Memory B cell (primary cell): ENCODE data around the gene TUBB8.
"Not testable (repeated sequence)": the region's sequence is repeated elsewhere in the genome, so short reads cannot be mapped to it uniquely, and the experiment has no call there.

Source experiments
- ATAC-seq: fragments of 150-1000 bp; cut with Tn5 transposase; 2 replicates; pipeline ENCODE4 v1.10.0; 2021; ENCODE audit warnings: low read depth, mild to moderate bottlenecking, moderate library complexity
- DNase-seq, 2 donors: peaks; one replicate each; pipeline ENCODE4 v3.0.0; 2022; ENCODE audit warnings: low spot score in 2 of 2
- H3K27ac Mint-ChIP-seq: one replicate; pipeline ENCODE4 v1.8.0; 2022; ENCODE audit warnings: mild to moderate bottlenecking, moderate library complexity, mixed read lengths
- H3K27me3 Mint-ChIP-seq: one replicate; pipeline ENCODE4 v1.8.0; 2022; ENCODE audit warnings: mixed read lengths
- H3K36me3 Mint-ChIP-seq: one replicate; pipeline ENCODE4 v1.8.0; 2022; ENCODE audit warnings: mild to moderate bottlenecking, mixed read lengths
- H3K4me1 Mint-ChIP-seq: one replicate; pipeline ENCODE4 v1.8.0; 2022; ENCODE audit warnings: mixed read lengths
- H3K4me3 Mint-ChIP-seq: one replicate; pipeline ENCODE4 v1.8.0; 2022; ENCODE audit warnings: mild to moderate bottlenecking, moderate library complexity, mixed read lengths
- H3K9me3 Mint-ChIP-seq: one replicate; pipeline ENCODE4 v1.8.0; 2022; ENCODE audit warnings: mixed read lengths

TUBB8 gene

DNA sequence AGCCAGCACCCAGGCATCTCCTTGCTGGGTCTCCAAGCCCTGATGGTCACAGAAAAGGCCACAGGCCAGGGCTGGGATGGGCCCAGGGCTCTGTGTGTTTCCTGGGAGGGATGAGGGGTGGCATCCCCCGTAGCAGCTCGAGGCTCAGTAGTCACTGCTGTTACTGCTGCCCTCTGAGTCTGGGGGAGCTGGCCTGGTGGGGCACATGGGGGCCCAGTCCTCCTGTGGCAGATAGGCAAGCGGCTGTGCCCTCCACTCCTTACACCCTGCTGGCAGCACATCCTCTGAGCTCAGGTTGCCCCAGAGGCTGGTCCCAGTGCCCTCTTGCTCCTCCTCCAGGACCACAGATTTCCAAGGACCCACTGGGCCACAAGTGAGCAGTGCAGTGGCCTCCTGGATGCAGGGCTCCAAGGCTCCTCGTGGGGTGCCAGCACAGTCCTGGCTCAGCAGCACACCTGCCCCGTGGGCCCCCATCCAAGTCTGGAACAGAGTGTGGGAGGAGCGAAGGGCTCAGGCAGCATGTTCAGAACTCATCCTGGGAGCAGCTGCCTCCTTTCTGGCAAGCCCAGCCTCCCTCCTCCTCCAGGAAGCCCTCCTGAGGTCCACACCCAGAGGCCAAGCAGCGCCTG is 31.5 kb upstream of the TUBB8 start:
- ATAC-seq, result no peak
- no peaks in the 10 kb centered on the region for H3K4me1 Mint-ChIP-seq
- no peak for DNase-seq
- H3K27ac Mint-ChIP-seq, result no peak overlapping the region
- H3K27me3 Mint-ChIP-seq, result peaks cover 22% of the 10 kb centered on the region
- no peaks in the 10 kb centered on the region for H3K36me3 Mint-ChIP-seq
- no peaks in the 10 kb centered on the region for H3K9me3 Mint-ChIP-seq
- H3K4me3 Mint-ChIP-seq, result no peak overlapping the region

DNA sequence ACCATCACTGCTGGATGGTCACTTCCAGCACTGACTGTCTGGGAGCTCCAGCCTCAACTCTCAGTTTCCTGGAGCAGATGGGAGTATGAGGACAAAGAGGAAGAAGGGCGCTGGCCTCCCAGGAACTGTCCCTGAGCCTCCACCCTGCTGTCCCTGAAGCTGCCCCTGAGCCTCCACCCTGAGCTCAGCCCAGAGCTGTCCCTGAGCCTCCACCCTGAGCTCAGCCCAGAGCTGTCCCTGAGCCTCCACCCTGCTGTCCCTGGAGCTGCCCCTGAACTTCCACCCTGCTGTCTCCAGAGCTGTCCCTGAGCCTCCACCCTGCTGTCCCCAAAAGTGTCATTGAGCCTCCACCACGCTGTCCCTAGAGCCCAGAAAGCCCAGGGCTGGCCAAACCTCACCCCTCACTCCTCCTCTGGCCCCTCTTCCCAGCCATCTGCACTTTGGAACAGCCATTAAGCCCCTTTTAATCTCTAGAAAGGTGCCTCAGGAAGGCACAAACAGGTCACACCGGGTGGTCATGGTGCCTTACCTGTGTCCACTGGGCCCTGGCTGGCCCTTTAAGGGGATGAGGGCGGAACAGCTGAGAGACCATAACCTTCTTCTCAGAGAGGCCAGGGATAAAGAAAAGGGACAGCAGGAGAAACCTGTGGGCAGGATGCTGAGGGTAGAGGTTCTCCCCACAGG is 30.6 kb upstream of the TUBB8 start:
- no peak for ATAC-seq
- Mint-ChIP-seq H3K27ac (no peak overlapping the region), H3K4me1 (no peaks in the 10 kb centered on the region), H3K9me3 (no peaks in the 10 kb centered on the region), H3K27me3 (peaks cover 22% of the 10 kb centered on the region), H3K36me3 (no peaks in the 10 kb centered on the region), H3K4me3 (no peak overlapping the region)
- DNase-seq, result no peak

DNA sequence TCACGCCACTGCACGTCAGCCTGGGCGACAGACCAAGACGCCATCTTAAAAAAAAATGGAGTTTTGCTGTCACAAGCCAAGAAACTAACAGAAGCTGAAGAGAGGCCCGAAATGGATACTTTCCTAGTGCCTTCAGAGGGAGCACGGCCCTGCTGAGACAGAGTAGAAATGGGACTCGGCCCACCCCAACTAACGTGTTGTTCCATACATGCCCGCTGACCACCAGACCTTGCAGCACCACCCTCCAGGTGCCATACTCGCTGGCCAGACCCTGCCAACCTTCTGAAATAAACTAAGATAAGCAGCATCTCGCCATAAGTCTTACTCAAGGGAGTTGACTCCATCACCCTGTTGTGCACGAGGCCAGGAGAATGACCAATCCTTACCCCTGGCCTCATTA is 29.5 kb upstream of the TUBB8 start:
- no peaks in the 10 kb centered on the region for H3K9me3 Mint-ChIP-seq

DNA sequence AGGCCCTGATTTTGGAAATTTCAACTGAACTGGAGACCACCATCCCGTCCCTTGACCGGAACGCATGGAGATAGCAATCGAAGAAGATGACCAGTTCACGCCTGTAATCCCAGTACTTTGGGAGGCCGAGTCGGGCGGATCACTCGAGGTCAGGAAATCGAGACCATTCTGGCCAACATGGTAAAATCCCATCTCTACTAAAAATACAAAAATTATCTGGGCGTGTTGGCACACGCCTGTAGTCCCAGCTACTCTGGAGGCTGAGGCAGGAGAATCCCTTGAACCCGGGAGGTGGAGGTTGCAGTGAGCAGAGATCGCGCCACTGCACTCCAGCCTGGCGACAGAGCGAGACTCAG is 25.1 kb upstream of the TUBB8 start:
- not testable (repeated sequence) for H3K36me3 Mint-ChIP-seq, H3K27me3 Mint-ChIP-seq

More for the DNA sequence above, 29.5 kb upstream of the TUBB8 start:
- no peak overlapping the region for H3K27ac Mint-ChIP-seq
- ATAC-seq (no peak), DNase-seq (no peak)
- no peak overlapping the region for H3K4me3 Mint-ChIP-seq
- H3K4me1 Mint-ChIP-seq, result no peaks in the 10 kb centered on the region
- no peaks in the 10 kb centered on the region for H3K36me3 Mint-ChIP-seq
- peaks cover 18% of the 10 kb centered on the region for H3K27me3 Mint-ChIP-seq

DNA sequence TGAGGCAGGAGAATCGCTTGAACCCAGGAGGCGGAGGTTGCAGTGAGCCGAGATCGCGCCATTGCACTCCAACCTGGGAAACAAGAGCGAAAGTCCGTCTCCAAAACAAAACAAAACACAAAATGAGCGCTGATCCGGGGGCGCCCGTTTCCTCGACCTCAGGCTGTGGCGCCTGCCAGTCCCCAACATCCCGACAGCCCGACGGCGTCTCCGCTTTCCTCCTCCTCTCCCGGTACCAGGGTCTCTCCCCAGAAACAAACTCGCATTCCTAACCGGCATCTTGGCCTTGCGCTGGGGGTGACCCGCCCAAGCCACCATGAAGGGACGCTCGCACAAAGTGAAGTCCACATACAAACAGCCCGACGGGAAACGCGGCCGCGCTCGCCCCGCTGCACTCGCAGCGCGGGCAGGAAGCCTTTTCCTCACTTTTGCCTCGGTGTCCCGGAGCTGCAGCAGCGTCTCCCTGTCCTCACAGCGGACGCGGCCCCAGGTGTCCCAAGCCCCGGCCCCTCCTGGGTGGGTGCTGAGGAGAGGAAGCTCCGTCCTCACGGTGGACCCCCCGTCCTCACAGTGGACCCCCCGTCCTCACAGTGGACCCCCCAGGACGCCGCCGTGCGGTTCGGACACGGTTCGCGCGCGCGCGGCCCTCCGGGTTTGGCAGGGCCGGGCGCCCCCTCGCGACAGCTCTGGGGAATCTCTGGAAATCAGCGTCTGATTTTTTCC is 24.6 kb upstream of the TUBB8 start:
- H3K9me3 Mint-ChIP-seq, H3K27ac Mint-ChIP-seq, H3K27me3 Mint-ChIP-seq, ATAC-seq, H3K36me3 Mint-ChIP-seq, H3K4me1 Mint-ChIP-seq: not testable (repeated sequence)
- H3K4me3 Mint-ChIP-seq, result peak overlapping the region; percentile 52
- peak in 1 of 2 donors; percentile 32 for DNase-seq

More for the DNA sequence above, 25.1 kb upstream of the TUBB8 start:
- DNase-seq, ATAC-seq, H3K27ac Mint-ChIP-seq, H3K9me3 Mint-ChIP-seq, H3K4me1 Mint-ChIP-seq: not testable (repeated sequence)
- H3K4me3 Mint-ChIP-seq, result peak overlapping the region; percentile 52

DNA sequence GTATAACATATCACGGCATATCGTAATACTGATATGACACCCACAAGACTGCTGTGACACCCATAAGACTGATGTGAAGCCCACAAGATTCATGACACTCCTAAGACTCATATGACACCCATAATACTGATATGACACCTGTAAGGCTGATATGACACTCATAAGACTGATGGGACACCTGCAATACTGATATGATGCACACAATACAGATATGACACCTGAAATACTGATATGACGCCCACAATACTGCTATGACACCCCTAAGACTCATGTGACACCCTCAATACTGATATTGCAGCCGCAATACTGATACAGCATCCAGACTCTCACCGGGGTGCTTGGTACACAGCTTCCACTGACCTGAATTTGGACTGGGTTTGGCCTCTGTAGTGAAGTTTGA is 19.1 kb upstream of the TUBB8 start:
- H3K9me3 Mint-ChIP-seq, H3K27me3 Mint-ChIP-seq, H3K4me1 Mint-ChIP-seq, ATAC-seq, H3K4me3 Mint-ChIP-seq, H3K27ac Mint-ChIP-seq, DNase-seq, H3K36me3 Mint-ChIP-seq: not testable (repeated sequence)

DNA sequence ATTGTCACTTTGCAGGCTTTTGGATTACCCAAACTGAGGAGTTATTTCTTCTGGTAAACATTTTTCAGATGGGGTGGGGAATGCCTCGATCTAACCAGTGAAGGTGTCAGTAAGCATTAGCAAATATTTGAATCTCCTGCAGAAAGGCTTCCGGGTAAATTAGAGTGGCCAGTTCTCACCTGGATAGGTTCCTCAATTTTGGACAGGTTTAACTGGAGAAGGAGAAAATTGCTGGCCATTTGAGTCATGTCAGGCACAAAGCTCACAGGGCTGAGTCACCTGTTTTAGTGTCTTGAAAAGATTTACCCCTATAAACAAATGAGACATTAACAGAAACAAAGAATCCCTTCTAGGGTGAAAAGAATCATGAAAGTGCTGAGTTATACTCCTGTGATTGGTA is 830 bp upstream of the TUBB8 start:
- not testable (repeated sequence) for H3K27me3 Mint-ChIP-seq, DNase-seq, H3K36me3 Mint-ChIP-seq, ATAC-seq, H3K4me1 Mint-ChIP-seq, H3K4me3 Mint-ChIP-seq, H3K9me3 Mint-ChIP-seq, H3K27ac Mint-ChIP-seq

DNA sequence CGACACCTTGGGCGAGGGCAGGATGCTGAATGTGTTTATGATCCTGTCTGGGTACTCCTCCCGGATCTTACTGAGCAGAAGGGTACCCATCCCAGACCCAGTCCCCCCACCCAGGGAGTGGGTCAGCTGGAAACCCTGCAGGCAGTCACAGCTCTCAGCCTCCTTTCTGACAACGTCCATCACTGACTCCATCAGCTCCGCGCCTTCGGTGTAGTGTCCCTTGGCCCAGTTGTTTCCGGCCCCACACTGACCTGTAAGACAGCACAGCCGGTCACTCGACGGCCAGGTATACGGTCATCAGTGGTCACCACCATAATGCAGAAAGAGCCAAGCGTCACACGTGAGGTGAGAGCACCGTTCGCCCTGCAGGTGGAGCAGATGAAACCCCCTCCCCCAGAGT is 1.2 kb downstream of the TUBB8 start:
- not testable (repeated sequence) for H3K4me3 Mint-ChIP-seq, H3K9me3 Mint-ChIP-seq, H3K27ac Mint-ChIP-seq, H3K36me3 Mint-ChIP-seq, DNase-seq, ATAC-seq, H3K4me1 Mint-ChIP-seq, H3K27me3 Mint-ChIP-seq

DNA sequence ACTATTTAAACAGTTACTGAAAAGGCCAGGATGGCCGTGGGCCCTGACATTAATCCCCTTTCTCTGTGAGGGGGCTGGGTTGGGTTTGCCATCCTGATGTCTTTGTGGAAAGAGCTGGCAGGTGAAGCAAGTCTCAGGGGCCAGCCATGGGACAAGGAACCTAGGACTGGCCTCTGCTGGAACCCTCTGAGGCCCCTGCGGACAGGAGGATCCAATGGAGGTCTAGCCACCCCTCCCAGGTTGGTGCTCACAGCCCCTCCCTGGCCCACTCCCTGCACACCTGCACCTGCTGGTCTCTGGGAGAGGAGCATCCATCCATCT is 35.8 kb downstream of the TUBB8 start:
- H3K4me3 Mint-ChIP-seq, H3K4me1 Mint-ChIP-seq, H3K9me3 Mint-ChIP-seq, H3K27me3 Mint-ChIP-seq, H3K36me3 Mint-ChIP-seq, H3K27ac Mint-ChIP-seq, DNase-seq, ATAC-seq: not testable (repeated sequence)

DNA sequence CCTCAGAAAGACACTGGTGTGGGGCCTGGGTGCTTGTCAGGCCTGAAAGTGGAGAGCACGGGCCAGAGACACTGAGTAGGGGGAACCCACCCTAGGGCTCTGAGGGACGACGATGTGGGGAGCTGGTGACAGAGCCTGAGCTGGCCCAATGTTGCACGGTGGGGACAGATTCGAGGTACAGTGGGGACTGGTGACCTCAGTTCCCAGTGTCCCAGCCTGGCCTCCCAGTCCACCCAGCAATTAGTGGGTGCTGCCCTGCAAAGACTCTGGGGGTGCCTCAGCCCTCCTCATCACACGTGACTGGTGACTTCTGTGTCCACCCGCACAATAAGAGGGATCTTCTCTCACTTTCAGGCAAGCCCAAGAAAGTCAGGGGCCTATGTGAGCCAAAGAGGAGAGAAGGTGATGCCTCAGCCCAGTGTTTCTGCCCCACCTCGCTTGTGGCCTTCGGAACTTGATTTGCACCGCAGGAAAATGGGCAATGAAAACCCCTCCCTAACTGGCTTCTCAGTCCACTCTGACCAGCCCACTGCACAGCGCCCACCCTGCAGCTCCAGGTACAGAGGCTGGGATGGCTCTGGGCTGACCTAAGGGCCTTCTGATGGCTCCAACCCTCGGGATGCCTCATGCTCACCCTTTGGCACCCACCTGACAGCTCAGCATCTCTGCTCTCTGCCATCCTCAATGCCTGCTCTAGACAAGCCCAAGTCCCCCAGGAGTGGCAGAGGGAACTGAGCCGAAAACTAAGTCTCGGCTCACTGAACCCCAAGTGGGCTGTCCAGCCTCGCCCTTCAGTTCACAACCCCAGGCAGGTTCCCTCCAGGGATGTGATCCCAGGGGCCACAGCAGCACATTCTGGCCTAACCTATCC is 36.4 kb downstream of the TUBB8 start:
- not testable (repeated sequence) for H3K9me3 Mint-ChIP-seq, H3K4me3 Mint-ChIP-seq, H3K27ac Mint-ChIP-seq, H3K4me1 Mint-ChIP-seq, DNase-seq, ATAC-seq, H3K27me3 Mint-ChIP-seq, H3K36me3 Mint-ChIP-seq

DNA sequence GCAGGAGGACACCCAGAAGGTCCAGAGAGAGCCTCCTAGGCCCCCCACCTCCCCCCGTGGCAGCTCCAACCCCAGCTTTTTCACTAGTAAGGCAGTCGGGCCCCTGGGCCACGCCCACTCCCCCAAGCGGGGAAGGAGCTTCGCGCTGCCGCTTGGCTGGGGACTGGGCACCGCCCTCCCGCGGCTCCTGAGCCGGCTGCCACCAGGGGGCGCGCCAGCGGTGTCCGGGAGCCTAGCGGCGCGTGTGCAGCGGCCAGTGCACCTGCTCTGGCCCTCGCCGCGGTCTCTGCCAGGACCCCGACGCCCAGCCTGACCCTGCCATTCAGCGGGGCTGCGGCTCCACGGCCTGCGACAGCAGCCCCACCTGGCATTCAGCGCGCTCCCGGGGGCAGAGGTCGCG is 37.8 kb downstream of the TUBB8 start:
- not testable (repeated sequence) for H3K4me1 Mint-ChIP-seq, ATAC-seq, H3K9me3 Mint-ChIP-seq, H3K27ac Mint-ChIP-seq, H3K36me3 Mint-ChIP-seq, H3K4me3 Mint-ChIP-seq, H3K27me3 Mint-ChIP-seq, DNase-seq

DNA sequence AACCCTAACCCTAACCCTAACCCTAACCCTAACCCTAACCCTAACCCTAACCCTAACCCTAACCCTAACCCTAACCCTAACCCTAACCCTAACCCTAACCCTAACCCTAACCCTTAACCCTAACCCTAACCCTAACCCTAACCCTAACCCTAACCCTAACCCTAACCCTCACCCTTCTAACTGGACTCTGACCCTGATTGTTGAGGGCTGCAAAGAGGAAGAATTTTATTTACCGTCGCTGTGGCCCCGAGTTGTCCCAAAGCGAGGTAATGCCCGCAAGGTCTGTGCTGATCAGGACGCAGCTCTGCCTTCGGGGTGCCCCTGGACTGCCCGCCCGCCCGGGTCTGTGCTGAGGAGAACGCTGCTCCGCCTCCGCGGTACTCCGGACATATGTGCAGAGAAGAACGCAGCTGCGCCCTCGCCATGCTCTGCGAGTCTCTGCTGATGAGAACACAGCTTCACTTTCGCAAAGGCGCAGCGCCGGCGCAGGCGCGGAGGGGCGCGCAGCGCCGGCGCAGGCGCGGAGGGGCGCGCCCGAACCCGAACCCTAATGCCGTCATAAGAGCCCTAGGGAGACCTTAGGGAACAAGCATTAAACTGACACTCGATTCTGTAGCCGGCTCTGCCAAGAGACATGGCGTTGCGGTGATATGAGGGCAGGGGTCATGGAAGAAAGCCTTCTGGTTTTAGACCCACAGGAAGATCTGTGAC is 38.7 kb downstream of the TUBB8 start:
- H3K9me3 Mint-ChIP-seq, H3K27ac Mint-ChIP-seq, H3K4me3 Mint-ChIP-seq, H3K36me3 Mint-ChIP-seq, ATAC-seq, H3K27me3 Mint-ChIP-seq, H3K4me1 Mint-ChIP-seq: not testable (repeated sequence)
- DNase-seq, result peak; percentile 30 to 51
